Inflammatory macrophage (primary cell): ENCODE results near the gene SCN4A.

Experiments used
- DNase-seq, 2 donors: peaks; one replicate each; pipeline ENCODE4 v3.0.0-alpha.2; 2020 to 2022

Gene SCN4A

DNA sequence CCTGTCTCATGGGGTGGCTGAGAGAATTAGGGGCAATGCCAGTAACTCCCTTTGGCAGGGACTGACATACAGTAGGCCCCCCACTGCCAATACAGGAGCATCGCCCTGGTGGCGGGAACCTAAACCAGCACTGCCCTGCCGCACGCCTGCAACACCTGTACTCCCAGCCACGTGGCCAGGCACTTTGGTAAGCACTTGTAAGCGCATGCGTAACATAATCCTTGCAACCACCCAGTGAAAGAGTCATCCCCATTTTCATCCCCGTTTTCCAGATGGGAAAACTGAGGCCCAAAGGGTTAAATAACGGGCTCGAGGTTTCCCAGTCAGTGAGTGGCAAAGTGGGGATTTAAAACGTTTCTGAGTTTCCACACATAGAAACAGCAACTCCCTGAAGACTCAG lies 17.5 kb downstream of the SCN4A start:
- DNase-seq, result no peak

- no peak for DNase-seq
These were observed 18.2 kb downstream of the SCN4A start for GRCh38 chr17:63954402-63955063.

DNA sequence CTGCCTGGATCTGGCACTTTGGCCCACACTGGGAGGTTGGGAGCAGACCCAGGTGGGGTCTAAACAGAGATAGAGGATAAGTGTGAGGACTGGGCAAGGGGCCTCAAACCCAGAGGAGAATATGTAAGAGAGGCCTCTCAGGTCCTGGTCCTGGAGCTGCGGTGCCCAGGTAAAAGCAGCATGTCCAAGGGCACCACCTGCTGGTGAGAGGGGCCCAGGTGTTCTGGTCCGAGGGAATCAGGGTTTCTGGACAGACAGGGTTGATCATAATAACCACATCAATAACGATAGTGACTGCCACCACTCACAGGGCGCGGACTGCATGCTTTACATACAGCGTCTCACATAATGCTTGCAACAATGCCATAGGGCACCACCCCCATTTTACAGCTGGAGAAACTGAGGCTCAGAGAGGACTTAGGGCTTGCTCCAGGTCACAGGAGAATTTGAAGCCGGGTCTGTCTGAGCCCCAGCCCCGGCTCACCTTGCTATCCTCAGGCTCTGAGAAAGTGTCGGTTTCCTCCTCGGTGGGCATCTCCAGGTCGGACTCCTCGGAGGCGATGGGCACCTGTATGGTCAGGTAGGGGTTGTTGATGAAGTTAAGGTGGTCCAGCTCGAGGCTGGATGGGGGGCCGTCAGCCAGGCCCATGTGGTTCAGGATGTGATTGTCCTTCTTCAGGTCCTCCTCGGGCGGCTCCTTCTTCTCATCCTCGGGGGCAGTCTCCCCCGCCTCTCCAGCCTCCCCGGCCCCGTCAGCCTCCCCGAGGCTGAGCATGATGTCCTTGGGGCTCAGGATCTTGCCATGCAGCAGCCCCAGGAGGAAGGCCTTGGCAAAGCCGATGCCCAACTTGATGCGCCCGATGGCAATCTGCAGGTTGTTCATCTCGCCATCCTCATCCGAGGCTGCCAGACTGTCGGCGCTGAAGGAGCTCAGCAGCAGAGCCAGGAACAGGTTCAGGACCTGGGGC lies 21.5 kb downstream of the SCN4A start:
- no peak for DNase-seq

GRCh38 chr17:63949576-63950250 lies 23.0 kb downstream of the SCN4A start:
- DNase-seq, result no peak

DNA sequence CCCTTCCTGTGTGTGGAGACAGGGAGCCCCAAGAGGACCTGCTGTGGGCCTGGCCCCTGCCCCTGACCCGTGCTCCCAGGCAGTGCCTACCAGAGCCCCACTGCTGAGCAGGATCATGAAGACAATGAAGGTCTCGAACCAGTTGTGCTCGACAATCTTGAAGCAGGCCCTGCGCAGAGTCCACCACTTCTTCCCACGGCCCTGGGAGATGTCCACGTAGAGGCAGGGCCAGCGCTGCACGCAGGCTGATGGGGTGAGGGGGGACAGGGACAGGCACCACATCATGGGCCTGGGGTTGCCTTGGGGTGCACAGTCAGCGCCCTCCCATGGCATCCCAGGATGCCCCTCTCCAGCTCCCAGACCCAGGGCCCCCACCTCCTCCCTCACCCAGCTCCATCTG lies 24.2 kb downstream of the SCN4A start:
- DNase-seq, result no peak

GRCh38 chr17:63947711-63948330 lies 24.9 kb downstream of the SCN4A start:
- no peak for DNase-seq

DNA sequence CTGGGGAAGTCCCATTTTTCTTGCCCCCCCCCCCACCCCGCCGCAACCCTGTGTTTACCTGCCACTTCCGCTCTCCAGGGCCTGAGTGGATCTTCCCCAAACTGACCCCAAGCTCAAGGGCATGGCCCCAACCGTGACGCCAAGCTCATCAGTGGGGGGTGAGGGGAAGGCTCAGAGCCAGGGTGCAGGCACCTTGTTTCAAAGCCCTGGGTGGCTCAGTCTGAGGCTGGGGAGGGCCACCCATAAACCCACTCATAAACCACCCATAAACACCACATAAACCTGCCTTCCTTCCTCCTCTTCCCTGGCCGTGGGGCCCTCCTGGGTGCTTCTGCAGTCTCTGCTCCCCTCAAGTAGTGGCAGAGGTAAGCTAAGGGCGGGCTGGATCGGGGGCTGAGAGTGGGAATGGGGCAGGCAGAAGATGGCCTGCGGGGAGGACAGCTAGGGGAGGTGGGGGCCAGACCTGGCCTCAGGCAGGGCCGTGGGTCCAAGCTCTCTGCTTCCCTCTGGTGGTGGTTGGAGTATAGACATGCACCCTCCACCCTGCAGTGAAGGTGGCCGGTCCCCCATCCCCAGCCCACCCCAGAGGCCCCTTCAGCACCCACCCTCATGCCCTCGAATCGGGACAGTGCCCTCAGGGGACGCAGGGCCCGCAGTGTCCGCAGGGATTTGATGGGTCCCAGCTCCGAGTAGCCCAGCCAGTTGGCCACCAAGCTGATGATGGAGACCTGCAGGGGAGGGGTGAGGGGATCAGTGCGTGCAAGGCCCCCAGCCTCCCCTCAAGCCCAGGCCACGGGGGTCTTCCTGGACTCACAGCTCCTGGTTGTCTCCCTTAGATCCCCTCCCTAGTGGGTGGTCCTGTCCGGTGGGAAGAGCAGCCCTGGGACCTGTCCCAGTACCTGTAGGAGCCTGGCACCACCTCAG lies 26.0 kb downstream of the SCN4A start:
- peak; percentile 28 to 49 for DNase-seq

- no peak for DNase-seq
These were observed 26.8 kb downstream of the SCN4A start for GRCh38 chr17:63945784-63946439.

- DNase-seq, result no peak
These were observed 27.8 kb downstream of the SCN4A start for GRCh38 chr17:63944736-63945499.

GRCh38 chr17:63943745-63944144 lies 29.0 kb downstream of the SCN4A start:
- no peak for DNase-seq

DNA sequence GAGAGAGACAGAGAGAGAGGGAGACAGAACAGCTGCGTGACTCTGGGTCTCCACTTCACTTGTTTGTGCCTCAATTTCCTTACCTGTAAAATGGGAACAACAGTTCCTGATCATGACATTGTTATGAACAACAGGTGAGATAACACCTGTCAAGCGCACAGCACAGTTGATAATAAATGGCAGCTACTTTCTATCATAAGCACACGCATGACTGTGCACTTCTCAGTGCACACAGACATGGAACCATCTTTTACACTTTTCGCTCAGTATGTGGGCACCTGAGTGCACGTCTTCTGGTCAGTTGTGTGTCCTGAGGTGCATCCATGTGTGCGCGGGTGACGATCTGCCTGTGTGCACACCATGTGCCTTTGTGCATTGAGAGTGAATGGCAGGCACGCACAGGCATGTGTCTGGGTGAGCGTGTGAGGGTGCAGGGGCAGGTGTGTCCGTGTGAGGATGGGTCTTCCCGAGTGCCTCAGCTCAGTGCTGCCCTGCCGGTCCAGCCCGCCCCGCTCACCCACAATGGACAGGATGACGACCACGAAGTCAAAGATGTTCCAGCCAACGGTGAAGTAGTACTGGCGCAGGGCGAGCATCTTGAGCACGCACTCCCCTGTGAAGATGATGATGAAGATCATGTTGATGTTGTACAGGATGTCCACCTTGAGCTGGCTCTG lies 30.3 kb downstream of the SCN4A start:
- DNase-seq, result no peak

DNA sequence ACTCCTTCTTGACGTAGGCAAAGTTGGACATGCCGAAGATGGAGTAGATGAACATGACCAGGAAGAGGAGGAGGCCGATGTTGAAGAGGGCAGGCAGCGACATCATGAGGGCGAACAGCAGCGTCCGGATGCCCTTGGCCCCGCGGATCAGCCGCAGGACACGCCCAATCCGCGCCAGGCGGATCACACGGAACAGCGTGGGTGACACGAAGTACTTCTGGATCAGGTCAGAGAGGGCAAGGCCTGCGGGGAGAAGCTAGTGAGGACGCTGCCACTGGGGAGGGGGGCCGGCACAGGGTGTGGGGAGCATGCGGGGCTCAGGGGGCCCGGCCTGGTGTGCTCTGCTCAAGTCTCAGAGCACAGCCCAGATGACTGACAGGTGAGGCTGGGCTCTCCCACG lies 31.0 kb downstream of the SCN4A start:
- no peak for DNase-seq

- DNase-seq, result no peak
These were observed 31.6 kb downstream of the SCN4A start for GRCh38 chr17:63941162-63941561.

- DNase-seq, result no peak
These were observed 32.1 kb downstream of the SCN4A start for GRCh38 chr17:63940584-63940983.

DNA sequence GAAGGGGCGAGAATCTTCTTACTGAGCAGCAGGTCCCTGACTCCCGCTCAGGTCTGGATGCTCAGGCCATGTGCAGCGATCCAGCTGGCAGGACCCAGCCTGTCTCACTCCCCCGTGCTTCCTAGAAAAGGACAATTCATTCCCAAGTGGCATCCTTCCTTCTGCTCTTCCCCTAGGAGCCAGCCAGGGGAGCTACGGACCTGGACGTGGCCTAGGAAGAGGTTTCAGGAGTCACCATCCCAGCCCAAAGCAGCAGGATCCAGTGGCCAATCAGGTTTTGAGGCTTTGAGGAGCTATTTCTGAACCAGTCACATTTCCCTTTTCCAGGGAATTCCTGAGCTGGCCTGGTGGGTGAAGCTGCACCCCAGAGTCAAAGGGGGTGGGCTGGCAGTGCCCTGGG lies 32.8 kb downstream of the SCN4A start:
- no peak for DNase-seq

DNA sequence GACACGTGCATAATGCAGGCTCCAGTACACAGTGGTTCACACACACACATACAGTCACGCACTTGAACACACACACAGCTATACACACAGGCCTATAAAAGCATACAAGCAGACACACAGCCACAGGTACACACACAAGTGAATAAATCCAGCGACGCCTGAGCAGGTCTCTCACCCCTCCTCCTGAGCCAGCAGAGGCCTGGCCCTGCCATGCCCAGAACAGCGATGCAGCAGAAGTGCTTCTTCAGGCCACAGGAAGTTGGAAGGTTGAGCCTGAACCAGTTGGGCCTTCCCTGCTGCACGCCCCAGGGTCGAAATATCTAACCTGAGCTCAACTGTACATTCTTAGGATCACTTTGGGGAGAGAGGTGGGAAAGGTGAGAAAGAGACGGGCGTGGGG lies 33.3 kb downstream of the SCN4A start:
- no peak for DNase-seq

- no peak for DNase-seq
These were observed 34.8 kb downstream of the SCN4A start for GRCh38 chr17:63937920-63938319.

GRCh38 chr17:63937319-63937718 lies 35.4 kb downstream of the SCN4A start:
- DNase-seq, result no peak

DNA sequence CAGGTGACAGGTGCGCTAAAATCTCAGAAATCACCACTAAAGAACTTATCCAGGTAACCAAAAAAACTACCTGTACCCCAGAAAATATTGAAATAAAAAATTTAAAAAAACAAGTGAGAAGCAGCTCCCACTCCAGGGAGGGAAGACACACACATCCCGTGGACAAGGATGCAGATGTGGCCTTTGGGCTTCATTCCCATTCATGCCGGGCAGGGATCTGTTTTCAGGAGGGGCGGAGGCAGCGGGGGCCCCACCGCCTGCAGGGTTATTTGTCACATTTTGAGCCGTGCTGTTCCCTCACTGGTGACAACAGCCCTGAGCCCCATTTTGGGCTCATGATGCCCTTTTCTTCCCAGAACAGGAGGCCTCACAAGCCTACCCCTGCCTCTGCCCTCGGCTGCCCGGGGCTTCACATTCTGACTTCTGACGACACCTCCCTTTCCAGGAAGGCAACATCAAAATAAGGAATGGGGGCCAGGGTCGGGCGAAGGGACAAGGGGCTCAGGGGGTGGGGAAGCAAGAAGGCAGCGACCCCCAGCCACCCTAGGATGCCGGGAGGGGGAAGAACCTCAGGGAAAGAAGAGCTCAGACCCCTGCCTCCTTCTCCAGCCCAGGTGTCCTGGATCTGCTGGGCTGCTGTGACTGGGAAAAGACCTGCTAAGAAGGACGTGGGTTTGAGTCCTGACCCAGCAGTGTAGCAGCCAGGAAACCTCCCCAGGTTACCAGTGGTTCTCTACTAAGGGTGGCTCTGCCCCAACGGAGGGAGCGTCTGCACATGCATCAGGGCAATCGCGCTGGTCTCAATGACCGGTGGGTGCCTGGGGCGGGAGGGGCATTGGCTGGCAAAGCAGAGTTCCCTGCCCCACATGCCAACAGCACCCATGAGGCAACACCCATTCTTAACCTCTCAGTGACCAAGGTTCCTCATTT lies 38.3 kb downstream of the SCN4A start:
- DNase-seq, result peak in 1 of 2 donors; percentile 14
